ENCODE results near the gene CDK11B.

DNA sequence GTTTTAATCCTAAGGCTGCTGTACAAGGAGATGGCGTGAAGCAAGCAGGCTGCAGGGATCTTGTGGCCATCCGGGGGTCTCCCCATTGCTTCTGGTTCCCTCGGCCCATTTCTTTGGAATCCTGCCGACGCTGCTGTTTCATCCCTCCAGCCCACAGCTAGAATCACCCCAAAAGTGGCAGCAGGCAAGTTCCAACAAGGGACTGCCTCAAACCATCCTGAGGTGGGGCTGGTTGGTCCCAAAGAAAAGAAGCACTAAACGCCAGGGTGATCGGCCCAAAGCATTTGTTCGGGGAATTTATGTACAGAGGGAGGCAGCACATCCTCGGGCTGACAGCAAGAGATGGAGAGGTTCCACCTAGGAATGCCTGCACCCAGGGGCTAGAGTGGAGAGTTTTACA, 48.0 kb downstream of the CDK11B start:
- TF ChIP-seq, protein P1, sequence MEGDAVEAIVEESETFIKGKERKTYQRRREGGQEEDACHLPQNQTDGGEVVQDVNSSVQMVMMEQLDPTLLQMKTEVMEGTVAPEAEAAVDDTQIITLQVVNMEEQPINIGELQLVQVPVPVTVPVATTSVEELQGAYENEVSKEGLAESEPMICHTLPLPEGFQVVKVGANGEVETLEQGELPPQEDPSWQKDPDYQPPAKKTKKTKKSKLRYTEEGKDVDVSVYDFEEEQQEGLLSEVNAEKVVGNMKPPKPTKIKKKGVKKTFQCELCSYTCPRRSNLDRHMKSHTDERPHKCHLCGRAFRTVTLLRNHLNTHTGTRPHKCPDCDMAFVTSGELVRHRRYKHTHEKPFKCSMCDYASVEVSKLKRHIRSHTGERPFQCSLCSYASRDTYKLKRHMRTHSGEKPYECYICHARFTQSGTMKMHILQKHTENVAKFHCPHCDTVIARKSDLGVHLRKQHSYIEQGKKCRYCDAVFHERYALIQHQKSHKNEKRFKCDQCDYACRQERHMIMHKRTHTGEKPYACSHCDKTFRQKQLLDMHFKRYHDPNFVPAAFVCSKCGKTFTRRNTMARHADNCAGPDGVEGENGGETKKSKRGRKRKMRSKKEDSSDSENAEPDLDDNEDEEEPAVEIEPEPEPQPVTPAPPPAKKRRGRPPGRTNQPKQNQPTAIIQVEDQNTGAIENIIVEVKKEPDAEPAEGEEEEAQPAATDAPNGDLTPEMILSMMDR (optimal IDR thresholded peaks at IDR 0.05 in 1 of 3, IDR thresholded peaks at IDR 0.05 in 1 of 3, conservative IDR thresholded peaks at IDR 0.05 in 1 of 3; ENCODE audit: extremely low read depth in 1 of 3, insufficient read depth in 2 of 3, low read length in 3 of 3) = no peak
- TF ChIP-seq EZH2 (IDR thresholded peaks at IDR 0.05; ENCODE audit: low read length) = no peak
